Activated CD8-positive, alpha-beta T cell treated with anti-CD3 and anti-CD28 coated beads for 36 hours (primary cell): ENCODE data around the gene TSPAN4. TPM values are rescaled to one million over a fixed set of nuclear protein-coding genes. Genes with fewer than 3 reads are reported as not detected.

Experiments
- ATAC-seq: fragments of 200-7000 bp; cut with Tn5 transposase; one replicate; pipeline ENCODE4 v1.10.0; 2021; ENCODE audit warnings: mild to moderate bottlenecking, moderate library complexity
- CTCF ChIA-PET: fragments of 350-600 bp; sonication (Branson Sonifier 250); formaldehyde crosslinking; loops from one replicate; lab custom pipeline; 2021; ENCODE audit warnings: antibody characterized with exemption; lab: Charles Lee
- POLR2A ChIA-PET: fragments of 350-600 bp; sonication (Branson Sonifier 250); formaldehyde crosslinking; loops from one replicate; lab custom pipeline; 2021; ENCODE audit warnings: antibody characterized with exemption; lab: Charles Lee
- DNase-seq: peaks from one replicate; pipeline ENCODE4 v3.0.0-alpha.2; 2020
- H3K27ac Mint-ChIP-seq: one replicate; pipeline ENCODE4 v1.8.0; 2021; ENCODE audit warnings: mild to moderate bottlenecking, mixed read lengths
- H3K27me3 Mint-ChIP-seq: one replicate; pipeline ENCODE4 v1.8.0; 2021; ENCODE audit warnings: mixed read lengths
- H3K36me3 Mint-ChIP-seq: one replicate; pipeline ENCODE4 v1.8.0; 2021; ENCODE audit warnings: low read depth, mixed read lengths
- H3K4me1 Mint-ChIP-seq: one replicate; pipeline ENCODE4 v1.8.0; 2021; ENCODE audit warnings: low read depth, mixed read lengths
- H3K4me3 Mint-ChIP-seq: one replicate; pipeline ENCODE4 v1.8.0; 2021; ENCODE audit warnings: mild to moderate bottlenecking, moderate library complexity, mixed read lengths
- H3K9me3 Mint-ChIP-seq: one replicate; pipeline ENCODE4 v1.8.0; 2021; ENCODE audit warnings: mixed read lengths
- CTCF ChIP-seq: fragments of 200-600 bp; IDR thresholded peaks from one replicate; pipeline ENCODE4 v1.8.0; 2022; ENCODE audit warnings: antibody characterized with exemption, mild to moderate bottlenecking
- intact Hi-C: fragments of 100-400 bp; cut with micrococcal nuclease; formaldehyde crosslinking; loops from one replicate; pipeline ENCODE4 v1.10.0; 2022
- total RNA-seq, 2 experiments: library from RNA; stranded (reverse); gene quantifications; one replicate each; pipeline ENCODE4 v1.2.3, GENCODE V29; 2021

The TSPAN4 gene
- total RNA-seq, 2 experiments from 2014 or later = 15.4 to 16.0 TPM

- DNase-seq = peak; percentile 51
- no peak for ATAC-seq
- Mint-ChIP-seq H3K27me3 (peaks cover 18% of the 10 kb centered on the region), H3K9me3 (no peaks in the 10 kb centered on the region), H3K4me1 (peaks cover 21% of the 10 kb centered on the region), H3K4me3 (peak overlapping the region; percentile 64), H3K27ac (no peak overlapping the region), H3K36me3 (peaks cover 7% of the 10 kb centered on the region)
- POLR2A ChIA-PET = interaction anchor here (1.1 to 21.1 kb wide), 5 partner anchors 8 to 36 kb away, joined by 3 to 273 read pairs (median 3); partner anchors contain the start of genes PNPLA2, RPLP2 and TSPAN4
- no peak for TF ChIP-seq CTCF
- CTCF ChIA-PET = interaction anchor here (0.6 to 1.3 kb wide), 4 partner anchors 9 to 16 kb away, joined by 3 to 6 read pairs (median 4); partner anchors contain the start of gene PNPLA2
- intact Hi-C loops = no loop called here
Observed at GRCh38 chr11:834371-835316, 8.0 kb upstream of the TSPAN4 start.

DNA sequence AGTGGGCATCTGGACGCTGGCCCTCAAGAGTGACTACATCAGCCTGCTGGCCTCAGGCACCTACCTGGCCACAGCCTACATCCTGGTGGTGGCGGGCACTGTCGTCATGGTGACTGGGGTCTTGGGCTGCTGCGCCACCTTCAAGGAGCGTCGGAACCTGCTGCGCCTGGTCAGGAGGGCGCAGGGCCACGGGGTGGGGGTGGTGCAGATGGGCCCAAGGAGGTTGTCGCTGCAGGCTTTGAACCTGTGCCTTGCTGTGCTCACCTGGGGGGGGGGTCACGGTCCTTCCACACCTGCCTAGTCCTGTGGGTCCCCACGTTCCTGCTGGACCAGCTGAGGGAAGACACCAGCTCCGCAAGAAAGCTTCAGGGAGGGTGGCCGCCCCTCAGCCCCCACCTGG is 6.4 kb upstream of the TSPAN4 start:
- H3K4me1 Mint-ChIP-seq = peaks cover 30% of the 10 kb centered on the region
- ChIA-PET CTCF (no interaction called here), POLR2A (interaction anchor here (0.8 to 21.1 kb wide), 2 partner anchors 12 to 20 kb away, joined by 3 to 273 read pairs; partner anchors contain the start of genes PNPLA2 and RPLP2)
- H3K27ac Mint-ChIP-seq = no peak overlapping the region
- peaks cover 19% of the 10 kb centered on the region for H3K36me3 Mint-ChIP-seq
- H3K27me3 Mint-ChIP-seq = peaks cover 9% of the 10 kb centered on the region
- no peak overlapping the region for H3K4me3 Mint-ChIP-seq
- ATAC-seq (no peak), DNase-seq (no peak)
- intact Hi-C loops = no loop called here
- H3K9me3 Mint-ChIP-seq = no peaks in the 10 kb centered on the region
- no peak for TF ChIP-seq CTCF

DNA sequence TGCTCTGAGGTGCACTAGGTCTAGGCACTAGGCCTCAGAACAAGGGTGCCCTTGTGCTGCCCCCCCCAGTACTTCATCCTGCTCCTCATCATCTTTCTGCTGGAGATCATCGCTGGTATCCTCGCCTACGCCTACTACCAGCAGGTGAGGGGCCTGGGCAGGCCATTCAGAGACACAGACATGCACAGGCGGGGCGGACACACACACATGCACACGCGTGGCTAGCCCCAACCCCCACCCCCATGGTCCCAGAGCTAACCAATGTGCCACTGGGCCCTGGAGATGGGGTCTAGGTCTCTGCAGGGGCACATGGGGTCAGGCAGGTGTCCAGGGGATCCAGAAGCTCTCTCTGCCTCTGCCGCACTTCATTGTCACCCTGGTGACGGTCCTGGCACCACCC is 6.0 kb upstream of the TSPAN4 start:
- ATAC-seq = no peak
- TF ChIP-seq CTCF = no peak
- intact Hi-C loops = no loop called here

DNA sequence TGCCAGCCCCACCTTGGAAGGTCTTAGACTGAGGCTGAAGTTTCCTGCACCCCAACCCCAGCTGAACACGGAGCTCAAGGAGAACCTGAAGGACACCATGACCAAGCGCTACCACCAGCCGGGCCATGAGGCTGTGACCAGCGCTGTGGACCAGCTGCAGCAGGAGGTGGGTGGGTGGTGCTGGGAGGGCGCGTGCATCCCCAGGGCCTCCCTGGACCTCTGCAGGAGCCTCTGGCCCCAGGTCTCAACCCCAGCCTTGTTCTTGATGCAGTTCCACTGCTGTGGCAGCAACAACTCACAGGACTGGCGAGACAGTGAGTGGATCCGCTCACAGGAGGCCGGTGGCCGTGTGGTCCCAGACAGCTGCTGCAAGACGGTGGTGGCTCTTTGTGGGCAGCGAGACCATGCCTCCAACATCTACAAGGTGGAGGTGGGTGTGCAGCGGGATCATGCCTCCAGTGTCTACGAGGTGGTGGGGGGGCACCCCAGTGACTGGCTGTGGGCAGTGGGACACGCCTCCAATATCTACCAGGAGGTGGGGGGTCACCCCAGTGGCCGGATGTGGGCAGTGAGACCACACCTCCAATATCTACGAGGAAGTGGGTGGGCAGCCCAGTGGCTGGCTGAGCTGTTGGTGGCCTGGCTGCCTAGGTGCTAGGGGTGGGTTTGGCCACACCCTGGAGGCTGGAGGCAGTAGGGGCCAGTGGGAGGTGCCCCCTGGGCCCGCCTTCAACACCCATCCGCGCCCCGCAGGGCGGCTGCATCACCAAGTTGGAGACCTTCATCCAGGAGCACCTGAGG is 5.3 kb upstream of the TSPAN4 start:
- no peak for TF ChIP-seq CTCF
- no peaks in the 10 kb centered on the region for H3K9me3 Mint-ChIP-seq
- intact Hi-C loops = no loop called here
- no peak overlapping the region for H3K27ac Mint-ChIP-seq
- no peak overlapping the region for H3K4me3 Mint-ChIP-seq
- DNase-seq = no peak
- ATAC-seq = no peak
- H3K27me3 Mint-ChIP-seq = peaks cover 3% of the 10 kb centered on the region
- peaks cover 28% of the 10 kb centered on the region for H3K4me1 Mint-ChIP-seq
- peaks cover 19% of the 10 kb centered on the region for H3K36me3 Mint-ChIP-seq
- ChIA-PET POLR2A (interaction anchor here (8.2 to 21.1 kb wide), 2 partner anchors 9 to 22 kb away, joined by 81 to 273 read pairs; partner anchors contain the start of genes CD151, CRACR2B, PNPLA2 and RPLP2), CTCF (interaction anchor here (1.9 kb wide), 1 partner anchor 10 kb away, joined by 7 read pairs; no protein-coding TSS in a partner anchor)

More for the DNA sequence above, 6.0 kb upstream of the TSPAN4 start:
- peaks cover 29% of the 10 kb centered on the region for H3K4me1 Mint-ChIP-seq
- ChIA-PET POLR2A (interaction anchor here (0.8 to 21.1 kb wide), 2 partner anchors 12 to 21 kb away, joined by 3 to 273 read pairs; partner anchors contain the start of genes PNPLA2 and RPLP2), CTCF (interaction anchor here (1.9 kb wide), 1 partner anchor 11 kb away, joined by 7 read pairs; no protein-coding TSS in a partner anchor)
- H3K36me3 Mint-ChIP-seq = peaks cover 19% of the 10 kb centered on the region
- no peak overlapping the region for H3K27ac Mint-ChIP-seq
- H3K27me3 Mint-ChIP-seq = peaks cover 5% of the 10 kb centered on the region
- no peak for DNase-seq
- H3K9me3 Mint-ChIP-seq = no peaks in the 10 kb centered on the region
- no peak overlapping the region for H3K4me3 Mint-ChIP-seq
